ENCODE data around the gene GPRIN3. TPM values are rescaled to one million over a fixed set of nuclear protein-coding genes. Genes with fewer than 3 reads are reported as not detected.

The GPRIN3 gene
- total RNA-seq, 1 donor from 2014 or later = 2.6 TPM

GRCh38 chr4:89193843-89194242, 113.8 kb downstream of the GPRIN3 start:
- no peaks in the 10 kb centered on the region for H3K27me3 Mint-ChIP-seq (ENCODE audit: low read depth, unreplicated experiment)
- no peaks in the 10 kb centered on the region for H3K9me3 ChIP-seq (ENCODE audit: insufficient read depth, low read depth, low read length)
- no peak for FAIRE-seq

More at GRCh38 chr4:89193843-89194242, 113.8 kb downstream of the GPRIN3 start:
- Histone ChIP-seq H3K27me3 (ENCODE audit: insufficient read depth, low read length) (no peaks in the 10 kb centered on the region), H3K4me3 (ENCODE audit: insufficient read depth, low read depth, low read length) (no peak overlapping the region), H2AFZ (ENCODE audit: low read depth, low read length) (no peak overlapping the region), H3K4me2 (ENCODE audit: low read length) (no peak overlapping the region), H3K4me1 (ENCODE audit: insufficient read depth, low read length) (no peaks in the 10 kb centered on the region), H3K27ac (ENCODE audit: low read depth, low read length) (no peak overlapping the region), H3K9ac (ENCODE audit: low read length) (no peak overlapping the region), H3K79me2 (ENCODE audit: insufficient read depth, low read length) (no peaks in the 10 kb centered on the region), H4K20me1 (ENCODE audit: insufficient read depth, low read length) (no peaks in the 10 kb centered on the region), H3K36me3 (ENCODE audit: insufficient read depth, low read length) (no peaks in the 10 kb centered on the region)
- peaks cover 1% of the 10 kb centered on the region for H3K4me1 Mint-ChIP-seq (ENCODE audit: low read depth, unreplicated experiment)
- H3K9me3 Mint-ChIP-seq (ENCODE audit: unreplicated experiment) = no peaks in the 10 kb centered on the region
- no peaks in the 10 kb centered on the region for H3K36me3 Mint-ChIP-seq (ENCODE audit: low read depth, unreplicated experiment)
- TF ChIP-seq EZH2 (IDR thresholded peaks at IDR 0.05; ENCODE audit: insufficient read depth, low read length) (no peak), CTCF (IDR thresholded peaks at IDR 0.05; ENCODE audit: insufficient read depth, low read depth, low read length) (no peak)
- no peak overlapping the region for H3K27ac Mint-ChIP-seq (ENCODE audit: unreplicated experiment)
- no peak for DNase-seq (ENCODE audit: low read depth)
- no peak overlapping the region for H3K4me3 Mint-ChIP-seq (ENCODE audit: unreplicated experiment)

Other genes starting within 250 kb of the GPRIN3 start
- gene TIGD2, start 196.3 kb downstream of the GPRIN3 start, total RNA-seq = 5.1 and 5.3 TPM in 2 replicates

All from astrocyte (in vitro differentiated cells and primary cell).